Mesendoderm (in vitro differentiated cells): ENCODE data around the gene CYTH3.
"Not testable (repeated sequence)": the region's sequence is repeated elsewhere in the genome, so short reads cannot be mapped to it uniquely, and the experiment has no call there.

Experiments
- DNase-seq: peaks from one replicate; pipeline ENCODE4 v3.0.0; 2013
- H2AK5ac ChIP-seq: 2 replicates; pipeline ENCODE4 v1.6.1; 2013; ENCODE audit warnings: low read length, inconsistent platforms
- H2BK120ac ChIP-seq: 2 replicates; pipeline ENCODE4 v1.6.1; 2013; ENCODE audit warnings: low read depth, mild to moderate bottlenecking, low read length, moderate library complexity, mixed read lengths
- H2BK15ac ChIP-seq: replicated peaks from 2 replicates; pipeline ENCODE4 v1.6.1; 2013; ENCODE audit warnings: low read depth, mild to moderate bottlenecking, moderate library complexity
- H2BK5ac ChIP-seq: 2 replicates; pipeline ENCODE4 v1.6.1; 2013; ENCODE audit warnings: low read length, inconsistent platforms
- H3K18ac ChIP-seq: 2 replicates; pipeline ENCODE4 v1.6.1; 2013; ENCODE audit warnings: mild to moderate bottlenecking, low read length, mixed read lengths
- H3K23ac ChIP-seq: one replicate; pipeline ENCODE4 v1.6.1; 2013; ENCODE audit warnings: low read length
- H3K27ac ChIP-seq: 2 replicates; pipeline ENCODE4 v1.5.1; 2013; ENCODE audit warnings: low read depth, mild to moderate bottlenecking, inconsistent platforms, low read length, moderate library complexity
- H3K27me3 ChIP-seq: 2 replicates; pipeline ENCODE4 v1.6.1; 2013; ENCODE audit warnings: low read length, control low read depth, mild to moderate bottlenecking, inconsistent platforms; ENCODE audit not compliant: insufficient read depth, poor library complexity
- H3K36me3 ChIP-seq: 2 replicates; pipeline ENCODE4 v1.6.1; 2013; ENCODE audit warnings: low read length, inconsistent platforms; ENCODE audit not compliant: control insufficient read depth, insufficient read depth
- H3K4ac ChIP-seq: one replicate; pipeline ENCODE4 v1.6.1; 2013; ENCODE audit warnings: low read depth, mild to moderate bottlenecking, low read length, moderate library complexity
- H3K4me1 ChIP-seq: 2 replicates; pipeline ENCODE4 v1.6.1; 2013; ENCODE audit warnings: low read depth, low read length, inconsistent platforms; ENCODE audit not compliant: control insufficient read depth
- H3K4me2 ChIP-seq: 2 replicates; pipeline ENCODE4 v1.6.1; 2013; ENCODE audit warnings: low read length
- H3K4me3 ChIP-seq: 2 replicates; pipeline ENCODE4 v1.5.1; 2013; ENCODE audit warnings: mild to moderate bottlenecking, low read length
- H3K56ac ChIP-seq: one replicate; pipeline ENCODE4 v1.6.1; 2013; ENCODE audit warnings: low read length
- H3K79me1 ChIP-seq: 2 replicates; pipeline ENCODE4 v1.6.1; 2013; ENCODE audit warnings: low read length, inconsistent platforms
- H3K79me2 ChIP-seq: 2 replicates; pipeline ENCODE4 v1.6.1; 2013; ENCODE audit warnings: mild to moderate bottlenecking, low read length; ENCODE audit not compliant: control insufficient read depth, insufficient read depth
- H3K9ac ChIP-seq: 2 replicates; pipeline ENCODE4 v1.6.1; 2013; ENCODE audit warnings: low read length, inconsistent platforms
- H4K5ac ChIP-seq: one replicate; pipeline ENCODE4 v1.6.1; 2013; ENCODE audit warnings: low read length
- H4K8ac ChIP-seq: one replicate; pipeline ENCODE4 v1.6.1; 2013; ENCODE audit warnings: low read depth, mild to moderate bottlenecking, control low read depth, low read length, moderate library complexity
- WGBS: extraction: QIAGEN DNeasy Blood & Tissue Kit; methylation state at CpG from one replicate; pipeline ENCODE4 v1.1.7; 2013; ENCODE audit warnings: low lambda C conversion rate, missing lambda C conversion rate; ENCODE audit not compliant: insufficient coverage; ENCODE audit errors: extremely low coverage; 5-methylcytosine and 5-hydroxymethylcytosine counted together

The CYTH3 gene

GRCh38 chr7:6234384-6234783 lies 38.0 kb downstream of the CYTH3 start:
- H2BK120ac ChIP-seq: no peak overlapping the region
- H3K9ac ChIP-seq: no peak overlapping the region
- H3K27ac ChIP-seq: no peak overlapping the region
- H3K23ac ChIP-seq: no peak overlapping the region
- H3K79me2 ChIP-seq: no peaks in the 10 kb centered on the region
- peaks cover 9% of the 10 kb centered on the region for H3K79me1 ChIP-seq
- no peak overlapping the region for H2AK5ac ChIP-seq
- no peak overlapping the region for H4K8ac ChIP-seq
- H3K4me3 ChIP-seq: no peak overlapping the region
- no peak overlapping the region for H2BK5ac ChIP-seq
- no peak overlapping the region for H3K18ac ChIP-seq
- H3K56ac ChIP-seq: no peak overlapping the region
- no peaks in the 10 kb centered on the region for H3K27me3 ChIP-seq
- no peak overlapping the region for H2BK15ac ChIP-seq
- H3K4me2 ChIP-seq: no peak overlapping the region
- no CpG with 5 or more reads among the region's 6 CpGs for WGBS
- DNase-seq: no peak
- H3K4ac ChIP-seq: no peak overlapping the region
- no peaks in the 10 kb centered on the region for H3K4me1 ChIP-seq
- H3K36me3 ChIP-seq: no peaks in the 10 kb centered on the region
- H4K5ac ChIP-seq: no peak overlapping the region

- H3K36me3 ChIP-seq: no peaks in the 10 kb centered on the region
- H3K4ac ChIP-seq: no peak overlapping the region
- H3K56ac ChIP-seq: no peak overlapping the region
- H2BK120ac ChIP-seq: no peak overlapping the region
- no peaks in the 10 kb centered on the region for H3K79me2 ChIP-seq
- no peak overlapping the region for H4K8ac ChIP-seq
- no peak overlapping the region for H2BK5ac ChIP-seq
- peaks cover 2% of the 10 kb centered on the region for H3K4me1 ChIP-seq
- H3K4me3 ChIP-seq: no peak overlapping the region
- DNase-seq: no peak
- peaks cover 7% of the 10 kb centered on the region for H3K79me1 ChIP-seq
- no peak overlapping the region for H3K9ac ChIP-seq
- no peak overlapping the region for H4K5ac ChIP-seq
- WGBS: no CpG with 5 or more reads among the region's 8 CpGs
- no peak overlapping the region for H3K23ac ChIP-seq
- H2AK5ac ChIP-seq: no peak overlapping the region
- H2BK15ac ChIP-seq: no peak overlapping the region
- H3K18ac ChIP-seq: no peak overlapping the region
- H3K27ac ChIP-seq: no peak overlapping the region
- no peaks in the 10 kb centered on the region for H3K27me3 ChIP-seq
- H3K4me2 ChIP-seq: no peak overlapping the region
These were observed 39.9 kb downstream of the CYTH3 start for GRCh38 chr7:6232534-6232933.

- H3K4me2 ChIP-seq: no peak overlapping the region
- H4K5ac ChIP-seq: no peak overlapping the region
- H3K27me3 ChIP-seq: no peaks in the 10 kb centered on the region
- no peak overlapping the region for H2AK5ac ChIP-seq
- no peaks in the 10 kb centered on the region for H3K36me3 ChIP-seq
- DNase-seq: no peak
- no peak overlapping the region for H3K4me3 ChIP-seq
- no peak overlapping the region for H3K23ac ChIP-seq
- no peak overlapping the region for H3K27ac ChIP-seq
- no peak overlapping the region for H3K9ac ChIP-seq
- no peak overlapping the region for H3K18ac ChIP-seq
- H2BK15ac ChIP-seq: no peak overlapping the region
- no CpG with 5 or more reads among the region's 3 CpGs for WGBS
- H3K79me1 ChIP-seq: peaks cover 7% of the 10 kb centered on the region
- peaks cover 2% of the 10 kb centered on the region for H3K4me1 ChIP-seq
- H3K79me2 ChIP-seq: no peaks in the 10 kb centered on the region
- H3K56ac ChIP-seq: no peak overlapping the region
- H4K8ac ChIP-seq: no peak overlapping the region
- H2BK120ac ChIP-seq: no peak overlapping the region
- H3K4ac ChIP-seq: no peak overlapping the region
- no peak overlapping the region for H2BK5ac ChIP-seq
These were observed 40.3 kb downstream of the CYTH3 start for GRCh38 chr7:6232116-6232515.

GRCh38 chr7:6231184-6231583 lies 41.2 kb downstream of the CYTH3 start:
- H3K4ac ChIP-seq: no peak overlapping the region
- peaks cover 2% of the 10 kb centered on the region for H3K4me1 ChIP-seq
- H3K23ac ChIP-seq: no peak overlapping the region
- no peak overlapping the region for H3K56ac ChIP-seq
- no peak overlapping the region for H2BK120ac ChIP-seq
- no peaks in the 10 kb centered on the region for H3K36me3 ChIP-seq
- no peaks in the 10 kb centered on the region for H3K27me3 ChIP-seq
- H3K79me1 ChIP-seq: peaks cover 8% of the 10 kb centered on the region
- H2BK15ac ChIP-seq: no peak overlapping the region
- no peak overlapping the region for H2BK5ac ChIP-seq
- no peak overlapping the region for H4K8ac ChIP-seq
- H2AK5ac ChIP-seq: no peak overlapping the region
- no peak overlapping the region for H3K18ac ChIP-seq
- no peak overlapping the region for H4K5ac ChIP-seq
- H3K4me3 ChIP-seq: no peak overlapping the region
- DNase-seq: no peak
- H3K27ac ChIP-seq: no peak overlapping the region
- H3K79me2 ChIP-seq: no peaks in the 10 kb centered on the region
- H3K4me2 ChIP-seq: no peak overlapping the region
- no CpG with 5 or more reads among the region's 7 CpGs for WGBS
- no peak overlapping the region for H3K9ac ChIP-seq

- H3K18ac ChIP-seq, H3K4me1 ChIP-seq, H3K36me3 ChIP-seq, H3K56ac ChIP-seq, H3K4me3 ChIP-seq, H3K27ac ChIP-seq, H2BK120ac ChIP-seq, H3K79me1 ChIP-seq, H3K9ac ChIP-seq, H2AK5ac ChIP-seq, H3K23ac ChIP-seq, H3K4ac ChIP-seq, H4K5ac ChIP-seq, H4K8ac ChIP-seq, H3K27me3 ChIP-seq, H2BK5ac ChIP-seq, DNase-seq, H3K79me2 ChIP-seq, H2BK15ac ChIP-seq, H3K4me2 ChIP-seq: not testable (repeated sequence)
- no CpG with 5 or more reads among the region's 9 CpGs for WGBS
These were observed 43.1 kb downstream of the CYTH3 start for GRCh38 chr7:6229284-6229683.

GRCh38 chr7:6228361-6229229 lies 43.8 kb downstream of the CYTH3 start:
- H2BK5ac ChIP-seq: no peak overlapping the region
- H3K79me2 ChIP-seq: no peaks in the 10 kb centered on the region
- H2BK120ac ChIP-seq: no peak overlapping the region
- no peak overlapping the region for H4K8ac ChIP-seq
- H3K79me1 ChIP-seq: peaks cover 5% of the 10 kb centered on the region
- no peak overlapping the region for H3K56ac ChIP-seq
- H3K4ac ChIP-seq: no peak overlapping the region
- no peak overlapping the region for H3K9ac ChIP-seq
- no CpG with 5 or more reads among the region's 9 CpGs for WGBS
- no peaks in the 10 kb centered on the region for H3K27me3 ChIP-seq
- H4K5ac ChIP-seq: no peak overlapping the region
- no peak overlapping the region for H2AK5ac ChIP-seq
- no peak for DNase-seq
- no peak overlapping the region for H3K18ac ChIP-seq
- no peaks in the 10 kb centered on the region for H3K36me3 ChIP-seq
- no peak overlapping the region for H2BK15ac ChIP-seq
- H3K4me2 ChIP-seq: no peak overlapping the region
- no peak overlapping the region for H3K27ac ChIP-seq
- no peak overlapping the region for H3K4me3 ChIP-seq
- no peak overlapping the region for H3K23ac ChIP-seq
- H3K4me1 ChIP-seq: peaks cover 2% of the 10 kb centered on the region
